ENCODE measurements around the gene CEP152. TPM values are rescaled to one million over a fixed set of nuclear protein-coding genes. Genes with fewer than 3 reads are reported as not detected.

CEP152 gene
- total RNA-seq, 1 donor from 2014 or later = 4.2 TPM

- FAIRE-seq = no peak
- Mint-ChIP-seq H3K27ac (ENCODE audit: unreplicated experiment) (no peak overlapping the region), H3K27me3 (ENCODE audit: low read depth, unreplicated experiment) (no peaks in the 10 kb centered on the region), H3K4me3 (ENCODE audit: unreplicated experiment) (no peak overlapping the region), H3K9me3 (ENCODE audit: unreplicated experiment) (no peaks in the 10 kb centered on the region), H3K4me1 (ENCODE audit: low read depth, unreplicated experiment) (no peaks in the 10 kb centered on the region), H3K36me3 (ENCODE audit: low read depth, unreplicated experiment) (peaks cover 3% of the 10 kb centered on the region)
- Histone ChIP-seq H3K9ac (ENCODE audit: low read length) (no peak overlapping the region), H2AFZ (ENCODE audit: low read depth, low read length) (no peak overlapping the region), H4K20me1 (ENCODE audit: insufficient read depth, low read length) (no peaks in the 10 kb centered on the region), H3K4me1 (ENCODE audit: insufficient read depth, low read length) (no peaks in the 10 kb centered on the region), H3K79me2 (ENCODE audit: insufficient read depth, low read length) (no peaks in the 10 kb centered on the region), H3K36me3 (ENCODE audit: insufficient read depth, low read length) (peaks cover 7% of the 10 kb centered on the region), H3K27me3 (ENCODE audit: insufficient read depth, low read length) (no peaks in the 10 kb centered on the region), H3K27ac (ENCODE audit: low read depth, low read length) (no peak overlapping the region), H3K9me3 (ENCODE audit: insufficient read depth, low read depth, low read length) (no peaks in the 10 kb centered on the region), H3K4me3 (ENCODE audit: insufficient read depth, low read depth, low read length) (no peak overlapping the region), H3K4me2 (ENCODE audit: low read length) (no peak overlapping the region)
- TF ChIP-seq EZH2 (IDR thresholded peaks at IDR 0.05; ENCODE audit: insufficient read depth, low read length) (no peak), CTCF (IDR thresholded peaks at IDR 0.05; ENCODE audit: insufficient read depth, low read depth, low read length) (no peak)
- DNase-seq (ENCODE audit: low read depth) = no peak
Observed at GRCh38 chr15:48785712-48786111, 25.2 kb downstream of the CEP152 start.

GRCh38 chr15:48785195-48785594 lies 25.7 kb downstream of the CEP152 start:
- no peaks in the 10 kb centered on the region for H3K27me3 Mint-ChIP-seq (ENCODE audit: low read depth, unreplicated experiment)

More at GRCh38 chr15:48785195-48785594, 25.7 kb downstream of the CEP152 start:
- TF ChIP-seq CTCF (IDR thresholded peaks at IDR 0.05; ENCODE audit: insufficient read depth, low read depth, low read length) (no peak), EZH2 (IDR thresholded peaks at IDR 0.05; ENCODE audit: insufficient read depth, low read length) (no peak)
- no peaks in the 10 kb centered on the region for H3K4me1 Mint-ChIP-seq (ENCODE audit: low read depth, unreplicated experiment)
- no peaks in the 10 kb centered on the region for H3K9me3 Mint-ChIP-seq (ENCODE audit: unreplicated experiment)
- H3K36me3 Mint-ChIP-seq (ENCODE audit: low read depth, unreplicated experiment) = peaks cover 3% of the 10 kb centered on the region
- no peak overlapping the region for H3K27ac Mint-ChIP-seq (ENCODE audit: unreplicated experiment)
- Histone ChIP-seq H3K4me2 (ENCODE audit: low read length) (no peak overlapping the region), H4K20me1 (ENCODE audit: insufficient read depth, low read length) (no peaks in the 10 kb centered on the region), H3K9me3 (ENCODE audit: insufficient read depth, low read depth, low read length) (no peaks in the 10 kb centered on the region), H3K79me2 (ENCODE audit: insufficient read depth, low read length) (no peaks in the 10 kb centered on the region), H3K4me1 (ENCODE audit: insufficient read depth, low read length) (no peaks in the 10 kb centered on the region), H3K9ac (ENCODE audit: low read length) (no peak overlapping the region), H2AFZ (ENCODE audit: low read depth, low read length) (no peak overlapping the region), H3K36me3 (ENCODE audit: insufficient read depth, low read length) (peaks cover 7% of the 10 kb centered on the region), H3K4me3 (ENCODE audit: insufficient read depth, low read depth, low read length) (no peak overlapping the region), H3K27me3 (ENCODE audit: insufficient read depth, low read length) (no peaks in the 10 kb centered on the region), H3K27ac (ENCODE audit: low read depth, low read length) (no peak overlapping the region)
- FAIRE-seq (no peak), DNase-seq (ENCODE audit: low read depth) (no peak)
- no peak overlapping the region for H3K4me3 Mint-ChIP-seq (ENCODE audit: unreplicated experiment)

Measured in astrocyte (in vitro differentiated cells and primary cell).